KMS-11 (cell line): ENCODE data around the gene GPX7.
"Not testable (repeated sequence)": the region's sequence is repeated elsewhere in the genome, so short reads cannot be mapped to it uniquely, and the experiment has no call there.

Source experiments
- H2AFZ ChIP-seq: fragments of 200-600 bp; sonication (generic); 2 replicates; pipeline ENCODE4 v1.6.1; 2016; ENCODE audit warnings: antibody characterized with exemption, mixed run types, low read depth
- H3K27ac ChIP-seq: fragments of 200-600 bp; sonication (generic); 2 replicates; pipeline ENCODE4 v1.6.1; 2016; ENCODE audit warnings: mild to moderate bottlenecking, mixed run types
- H3K27me3 ChIP-seq: fragments of 200-600 bp; sonication (generic); 2 replicates; pipeline ENCODE4 v1.6.1; 2017; ENCODE audit warnings: mild to moderate bottlenecking, low read depth, mixed run types, moderate library complexity; ENCODE audit not compliant: insufficient read depth
- H3K36me3 ChIP-seq: fragments of 200-600 bp; sonication (generic); 2 replicates; pipeline ENCODE4 v1.6.1; 2017; ENCODE audit warnings: mild to moderate bottlenecking, mixed run types; ENCODE audit not compliant: insufficient read depth
- H3K4me1 ChIP-seq: fragments of 200-600 bp; sonication (generic); 2 replicates; pipeline ENCODE4 v1.6.1; 2016; ENCODE audit warnings: mild to moderate bottlenecking, low read depth, mixed run types; ENCODE audit not compliant: poor library complexity, severe bottlenecking
- H3K4me2 ChIP-seq: fragments of 200-600 bp; sonication (generic); 2 replicates; pipeline ENCODE4 v1.7.0; 2016; ENCODE audit warnings: mild to moderate bottlenecking, mixed run types
- H3K4me3 ChIP-seq: fragments of 200-600 bp; sonication (generic); IDR thresholded peaks from 2 replicates; pipeline ENCODE4 v1.6.1; 2017; ENCODE audit warnings: low read depth, low read length, mixed read lengths; ENCODE audit not compliant: insufficient read depth
- H3K79me2 ChIP-seq: fragments of 200-600 bp; sonication (generic); 2 replicates; pipeline ENCODE4 v1.6.1; 2016; ENCODE audit warnings: low read depth, mixed run types; ENCODE audit not compliant: insufficient read depth
- H3K9ac ChIP-seq: fragments of 200-600 bp; sonication (generic); 2 replicates; pipeline ENCODE4 v1.6.1; 2016; ENCODE audit warnings: mild to moderate bottlenecking, mixed run types
- H4K20me1 ChIP-seq: fragments of 200-600 bp; sonication (generic); 2 replicates; pipeline ENCODE4 v1.6.1; 2016; ENCODE audit warnings: mild to moderate bottlenecking, mixed run types; ENCODE audit not compliant: insufficient read depth
- TF ChIP-seq, protein P1 (sequence below): fragments of 200-600 bp; sonication (generic); conservative IDR thresholded peaks from 2 replicates; pipeline ENCODE4 v1.6.1; 2017; ENCODE audit warnings: low read depth, mild to moderate bottlenecking, antibody characterized with exemption, low read length, moderate library complexity, mixed read lengths

Gene GPX7

GRCh38 chr1:52572387-52572786 is 29.8 kb upstream of the GPX7 start:
- Histone ChIP-seq H4K20me1 (no peaks in the 10 kb centered on the region), H3K4me2 (no peak overlapping the region), H3K4me1 (peaks cover 9% of the 10 kb centered on the region), H3K27ac (no peak overlapping the region), H3K4me3 (no peak overlapping the region), H3K79me2 (no peaks in the 10 kb centered on the region), H3K27me3 (no peaks in the 10 kb centered on the region), H2AFZ (no peak overlapping the region), H3K9ac (no peak overlapping the region), H3K36me3 (no peaks in the 10 kb centered on the region)
- TF ChIP-seq, protein P1, sequence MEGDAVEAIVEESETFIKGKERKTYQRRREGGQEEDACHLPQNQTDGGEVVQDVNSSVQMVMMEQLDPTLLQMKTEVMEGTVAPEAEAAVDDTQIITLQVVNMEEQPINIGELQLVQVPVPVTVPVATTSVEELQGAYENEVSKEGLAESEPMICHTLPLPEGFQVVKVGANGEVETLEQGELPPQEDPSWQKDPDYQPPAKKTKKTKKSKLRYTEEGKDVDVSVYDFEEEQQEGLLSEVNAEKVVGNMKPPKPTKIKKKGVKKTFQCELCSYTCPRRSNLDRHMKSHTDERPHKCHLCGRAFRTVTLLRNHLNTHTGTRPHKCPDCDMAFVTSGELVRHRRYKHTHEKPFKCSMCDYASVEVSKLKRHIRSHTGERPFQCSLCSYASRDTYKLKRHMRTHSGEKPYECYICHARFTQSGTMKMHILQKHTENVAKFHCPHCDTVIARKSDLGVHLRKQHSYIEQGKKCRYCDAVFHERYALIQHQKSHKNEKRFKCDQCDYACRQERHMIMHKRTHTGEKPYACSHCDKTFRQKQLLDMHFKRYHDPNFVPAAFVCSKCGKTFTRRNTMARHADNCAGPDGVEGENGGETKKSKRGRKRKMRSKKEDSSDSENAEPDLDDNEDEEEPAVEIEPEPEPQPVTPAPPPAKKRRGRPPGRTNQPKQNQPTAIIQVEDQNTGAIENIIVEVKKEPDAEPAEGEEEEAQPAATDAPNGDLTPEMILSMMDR, result no peak

GRCh38 chr1:52574594-52574993 is 27.6 kb upstream of the GPX7 start:
- Histone ChIP-seq H3K79me2 (no peaks in the 10 kb centered on the region), H3K36me3 (no peaks in the 10 kb centered on the region), H4K20me1 (no peaks in the 10 kb centered on the region), H3K9ac (no peak overlapping the region), H3K4me3 (no peak overlapping the region), H3K4me1 (peaks cover 10% of the 10 kb centered on the region), H3K27me3 (no peaks in the 10 kb centered on the region), H2AFZ (no peak overlapping the region), H3K27ac (no peak overlapping the region), H3K4me2 (no peak overlapping the region)
- TF ChIP-seq, protein P1, result no peak

DNA sequence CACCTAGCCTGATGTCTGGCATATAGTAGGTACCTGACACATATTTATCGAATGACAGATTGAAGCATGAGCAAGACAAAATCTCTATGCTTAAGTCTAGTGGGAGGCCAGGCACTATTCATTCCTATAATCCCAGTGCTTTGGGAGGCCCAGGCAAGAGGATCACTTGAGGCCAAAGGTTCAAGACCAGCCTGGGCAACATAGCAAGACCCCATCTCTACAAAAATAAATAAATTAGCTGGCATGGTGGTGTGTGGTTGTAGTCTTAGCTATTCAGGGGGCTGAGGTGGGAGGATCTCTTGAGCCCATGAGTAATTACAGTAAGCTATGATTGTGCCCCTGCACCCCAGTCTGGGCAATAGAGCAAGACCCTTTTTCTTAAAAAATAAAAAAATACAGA is 26.1 kb upstream of the GPX7 start:
- no peak overlapping the region for H3K27ac ChIP-seq
- H3K4me1 ChIP-seq, result peaks cover 16% of the 10 kb centered on the region
- H3K27me3 ChIP-seq, result no peaks in the 10 kb centered on the region
- H3K4me3 ChIP-seq, result no peak overlapping the region
- no peak overlapping the region for H3K9ac ChIP-seq
- no peak overlapping the region for H3K4me2 ChIP-seq
- no peaks in the 10 kb centered on the region for H3K79me2 ChIP-seq
- TF ChIP-seq, protein P1, result no peak
- H4K20me1 ChIP-seq, result no peaks in the 10 kb centered on the region
- no peaks in the 10 kb centered on the region for H3K36me3 ChIP-seq
- H2AFZ ChIP-seq, result no peak overlapping the region

DNA sequence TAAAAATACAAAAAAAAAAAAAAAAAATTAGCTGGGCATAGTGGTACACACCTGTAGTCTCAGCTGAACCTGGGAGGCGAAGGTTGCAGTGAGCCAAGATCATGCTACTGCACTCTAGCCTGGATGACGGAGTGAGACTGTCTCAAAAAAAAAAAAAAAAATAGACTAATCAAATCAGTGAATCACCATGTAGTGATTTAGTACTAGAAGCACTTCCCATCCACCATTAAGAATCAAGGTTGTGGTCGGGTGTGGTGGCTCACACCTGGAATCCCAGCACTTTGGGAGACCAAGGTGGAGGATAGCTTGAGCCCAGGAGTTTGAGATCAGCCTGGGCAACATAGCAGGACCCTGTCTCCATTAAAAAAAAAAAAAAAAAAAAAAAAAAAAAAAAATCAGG is 24.1 kb upstream of the GPX7 start:
- not testable (repeated sequence) for H2AFZ ChIP-seq, H3K27ac ChIP-seq, H3K4me3 ChIP-seq, H3K4me2 ChIP-seq, H3K27me3 ChIP-seq, H3K36me3 ChIP-seq, H3K9ac ChIP-seq, H4K20me1 ChIP-seq, H3K79me2 ChIP-seq
- peaks cover 16% of the 10 kb centered on the region for H3K4me1 ChIP-seq

GRCh38 chr1:52579415-52579814 is 22.8 kb upstream of the GPX7 start:
- Histone ChIP-seq H3K9ac (no peak overlapping the region), H3K79me2 (no peaks in the 10 kb centered on the region), H4K20me1 (no peaks in the 10 kb centered on the region), H3K27ac (peak overlapping the region; percentile 30; the same call in 1 of the 2 replicates), H3K27me3 (no peaks in the 10 kb centered on the region), H2AFZ (no peak overlapping the region), H3K36me3 (no peaks in the 10 kb centered on the region), H3K4me1 (peaks cover 16% of the 10 kb centered on the region), H3K4me2 (no peak overlapping the region; the same call in 1 of the 2 replicates), H3K4me3 (no peak overlapping the region)
- TF ChIP-seq, protein P1, result no peak
